Fibroblast of skin of abdomen (primary cell): Measurements from ENCODE around the gene RLIM. TPM values are rescaled to one million over a fixed set of nuclear protein-coding genes. Genes with fewer than 3 reads are reported as not detected.
"Not testable (repeated sequence)": the region's sequence is repeated elsewhere in the genome, so short reads cannot be mapped to it uniquely, and the experiment has no call there.

ENCODE experiments used
- DNase-seq: peaks from one replicate; pipeline ENCODE4 v3.0.0-alpha.2; 2013
- polyA plus RNA-seq, 2 experiments: library from polyadenylated mRNA; unstranded; fragments of 120-200 nt; gene quantifications; one replicate each; pipeline ENCODE4 v1.2.1, GENCODE V29; 2013; ENCODE audit not compliant: insufficient read length in 2 of 2

RLIM gene, protein sequence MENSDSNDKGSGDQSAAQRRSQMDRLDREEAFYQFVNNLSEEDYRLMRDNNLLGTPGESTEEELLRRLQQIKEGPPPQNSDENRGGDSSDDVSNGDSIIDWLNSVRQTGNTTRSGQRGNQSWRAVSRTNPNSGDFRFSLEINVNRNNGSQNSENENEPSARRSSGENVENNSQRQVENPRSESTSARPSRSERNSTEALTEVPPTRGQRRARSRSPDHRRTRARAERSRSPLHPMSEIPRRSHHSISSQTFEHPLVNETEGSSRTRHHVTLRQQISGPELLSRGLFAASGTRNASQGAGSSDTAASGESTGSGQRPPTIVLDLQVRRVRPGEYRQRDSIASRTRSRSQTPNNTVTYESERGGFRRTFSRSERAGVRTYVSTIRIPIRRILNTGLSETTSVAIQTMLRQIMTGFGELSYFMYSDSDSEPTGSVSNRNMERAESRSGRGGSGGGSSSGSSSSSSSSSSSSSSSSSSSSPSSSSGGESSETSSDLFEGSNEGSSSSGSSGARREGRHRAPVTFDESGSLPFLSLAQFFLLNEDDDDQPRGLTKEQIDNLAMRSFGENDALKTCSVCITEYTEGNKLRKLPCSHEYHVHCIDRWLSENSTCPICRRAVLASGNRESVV
- 20.1 TPM for polyA plus RNA-seq (2013, experiment 1 of 2; ENCODE audit: insufficient read length)
- polyA plus RNA-seq (2013, experiment 2 of 2; ENCODE audit: insufficient read length): 18.6 TPM

DNA sequence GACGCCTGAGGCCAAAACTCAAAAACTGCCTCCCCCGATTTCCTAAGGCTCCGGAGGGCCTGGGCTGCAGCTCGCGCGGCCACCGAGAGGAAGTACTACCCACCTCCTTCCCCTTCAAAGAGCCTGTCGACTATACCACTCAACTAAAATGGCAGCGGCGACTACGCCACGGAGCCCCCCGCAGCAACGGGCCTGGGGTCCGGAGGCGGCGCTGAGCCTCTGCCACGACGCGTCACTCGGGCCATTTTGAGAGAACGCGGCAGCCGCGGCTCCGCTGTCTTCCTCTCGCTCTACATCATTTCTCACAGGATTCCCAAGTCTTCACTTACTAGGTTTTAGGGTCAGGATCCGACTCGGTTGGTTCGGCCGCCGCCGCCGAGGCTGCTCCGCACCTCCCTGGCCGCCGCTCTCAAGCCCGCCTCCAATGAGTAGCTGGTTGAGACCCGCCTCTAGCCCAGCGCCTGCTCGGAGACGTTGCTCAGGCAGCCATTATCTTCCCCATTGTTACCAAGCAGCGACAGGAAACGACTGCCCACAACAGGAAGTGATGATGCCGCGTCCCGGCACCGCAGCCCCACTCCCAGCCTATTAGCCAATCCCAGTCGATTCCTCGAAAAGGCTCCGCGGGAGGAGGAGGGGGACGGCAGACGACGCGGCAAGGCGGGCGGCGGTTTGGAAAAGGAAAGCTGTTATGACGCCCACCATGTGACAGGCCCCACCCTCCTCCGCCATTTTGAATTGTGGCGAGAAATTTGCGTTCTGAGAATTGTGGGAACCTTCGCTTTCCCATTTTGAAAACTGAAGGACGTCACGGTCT lies at the start of gene RLIM:
Gene RLIM (minus strand): TSS at position 532 of the 817 bp plus-strand sequence. CDS start 18,647 bp downstream, outside the sequence.
- peak; percentile 96 for DNase-seq

DNA sequence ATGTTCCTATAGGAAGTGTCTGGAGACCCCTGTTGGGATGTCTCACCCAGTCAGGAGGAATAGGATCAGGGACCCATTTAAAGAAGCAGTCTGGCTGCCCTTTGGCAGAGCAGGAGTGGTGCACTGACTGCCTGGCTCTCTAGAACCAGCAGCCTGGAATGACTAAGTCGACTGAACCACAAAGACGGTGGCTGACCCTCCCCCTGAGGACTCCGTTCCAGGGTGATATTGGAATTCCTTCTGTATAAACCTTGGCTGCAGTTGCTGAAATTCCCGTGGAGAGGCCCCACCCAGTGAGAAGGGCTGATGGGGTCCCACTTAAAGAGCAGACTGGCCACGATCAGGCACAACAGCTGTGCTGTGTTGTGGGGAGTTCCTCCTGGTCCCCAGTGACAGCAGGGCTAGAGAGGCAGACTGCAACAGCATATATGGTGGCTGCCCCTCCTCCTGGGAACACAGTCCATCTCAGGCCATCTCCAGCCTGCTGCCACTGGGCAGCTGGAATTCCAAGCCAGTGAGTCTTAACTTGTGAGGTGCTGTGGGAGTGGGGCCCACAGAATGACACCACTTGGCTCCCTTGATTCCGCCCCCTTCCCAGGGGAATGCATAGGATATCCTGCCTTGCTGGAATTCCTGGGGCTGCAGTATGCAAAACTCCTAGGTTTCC lies 41.8 kb upstream of the RLIM start:
- no peak for DNase-seq

DNA sequence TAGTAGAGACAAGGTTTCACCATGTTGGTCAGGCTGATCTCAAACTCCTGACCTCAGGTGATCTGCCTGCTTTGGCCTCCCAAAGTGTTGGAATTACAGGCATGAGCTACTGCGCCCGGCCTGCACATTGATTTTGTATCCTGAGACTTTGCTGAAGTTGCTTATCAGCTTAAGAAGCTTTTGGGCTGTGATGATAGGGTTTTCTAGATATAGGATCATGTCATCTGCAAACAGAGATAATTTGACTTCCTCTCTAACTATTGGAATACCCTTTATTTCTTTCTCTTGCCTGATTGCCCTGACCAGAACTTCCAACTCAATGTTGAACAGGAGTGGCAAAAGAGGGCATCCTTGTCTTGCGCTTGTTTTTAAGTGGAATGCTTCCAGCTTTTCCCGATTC lies 40.5 kb upstream of the RLIM start:
- not testable (repeated sequence) for DNase-seq

DNA sequence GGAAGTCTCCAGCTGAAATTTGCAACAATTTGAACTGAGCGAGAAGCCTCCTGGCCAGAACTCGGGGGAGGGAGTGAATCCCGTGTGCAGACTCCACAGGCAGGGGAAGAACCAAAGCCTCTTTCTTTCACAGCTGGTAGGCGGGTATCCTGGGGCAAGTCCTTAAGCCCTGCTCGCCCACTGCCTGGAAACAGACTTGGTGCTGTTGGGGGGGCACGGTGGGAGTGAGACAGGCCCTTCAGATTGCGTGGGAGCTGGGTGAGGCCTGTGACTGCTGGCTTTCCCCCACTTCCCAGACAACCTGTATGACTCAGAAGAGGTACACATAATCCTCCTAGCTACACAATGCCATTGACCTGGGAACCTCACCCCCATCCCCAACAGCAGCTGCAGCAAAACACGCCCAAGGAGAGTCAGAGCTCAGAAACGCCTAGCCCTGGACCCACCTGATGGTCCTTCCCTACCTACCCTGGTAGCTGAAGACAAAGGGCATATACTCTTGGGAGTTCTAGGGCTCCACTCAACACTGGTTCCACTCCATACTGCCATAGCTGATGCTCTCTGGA lies 22.4 kb upstream of the RLIM start:
- DNase-seq: no peak

DNA sequence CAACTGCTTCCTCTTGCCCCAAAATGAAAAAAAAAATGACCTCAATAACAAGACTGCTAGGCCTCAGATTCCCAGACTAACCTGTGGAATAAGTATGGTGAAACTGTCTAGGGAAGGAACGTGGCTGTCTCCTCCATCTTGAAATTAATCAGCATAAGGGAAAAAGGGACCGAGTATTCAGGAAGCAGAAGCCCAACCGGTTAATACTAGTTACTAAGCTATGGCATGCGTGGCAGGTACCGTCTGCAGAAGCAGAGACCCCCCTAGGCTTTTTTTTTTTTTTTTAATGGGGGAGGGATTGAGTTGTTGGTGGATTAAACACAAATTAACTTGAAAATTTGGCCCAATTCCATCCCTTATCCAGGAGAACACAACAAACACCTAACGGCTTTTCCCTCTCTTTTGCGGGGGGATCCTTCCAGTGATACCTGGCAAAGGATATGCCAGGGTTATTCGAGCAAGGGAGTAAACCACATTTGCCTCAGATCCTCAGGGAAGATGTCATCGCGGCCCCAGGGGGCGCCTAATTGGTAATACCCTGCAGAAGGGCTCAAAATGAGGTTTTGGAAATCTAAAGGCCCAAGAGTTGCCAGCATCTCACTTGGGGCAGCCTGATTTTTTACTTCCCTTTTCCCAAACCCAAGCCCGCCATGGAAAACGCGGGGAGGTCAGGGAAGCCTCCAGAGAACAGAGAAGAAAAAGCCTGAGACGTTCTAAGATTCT lies 893 bp downstream of the RLIM start:
- DNase-seq: peak; percentile 28

DNA sequence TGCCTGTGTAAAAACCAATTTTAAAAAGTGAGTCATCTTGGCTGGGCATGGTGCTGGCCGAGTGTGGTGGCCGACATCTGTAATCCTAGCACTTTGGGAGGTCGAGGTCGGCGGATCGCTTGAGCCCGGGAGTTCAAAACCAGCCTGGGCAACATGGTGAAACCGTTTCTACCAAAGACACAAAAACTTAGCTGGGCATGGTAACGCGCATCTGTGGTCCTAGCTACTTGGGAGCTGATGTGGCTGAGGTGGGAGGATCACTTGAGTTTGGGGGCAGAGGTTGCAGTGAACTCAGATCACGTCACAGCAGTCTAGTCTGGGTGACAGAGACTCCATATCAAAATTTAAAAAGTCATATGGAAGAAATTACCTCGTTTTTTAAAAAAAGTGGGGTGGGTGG lies 7.6 kb downstream of the RLIM start:
- no peak for DNase-seq

DNA sequence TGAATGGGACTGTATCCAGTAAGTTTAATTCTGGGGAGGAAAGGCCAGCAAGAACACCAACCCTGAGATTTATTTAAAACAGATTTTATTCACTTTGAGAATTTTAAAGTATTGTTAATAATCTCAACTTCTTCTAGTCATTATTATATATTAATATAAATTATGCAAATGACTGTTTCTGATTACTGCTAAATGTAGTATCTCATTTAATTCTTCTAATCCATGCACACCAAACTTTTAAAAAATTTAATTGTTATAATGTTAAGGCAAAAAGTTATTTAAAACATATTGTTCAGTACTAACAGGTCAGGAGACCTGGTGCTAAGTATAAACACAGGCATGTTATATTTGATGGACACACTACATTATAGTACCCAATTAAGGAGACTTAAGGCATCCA lies 8.1 kb downstream of the RLIM start:
- no peak for DNase-seq

DNA sequence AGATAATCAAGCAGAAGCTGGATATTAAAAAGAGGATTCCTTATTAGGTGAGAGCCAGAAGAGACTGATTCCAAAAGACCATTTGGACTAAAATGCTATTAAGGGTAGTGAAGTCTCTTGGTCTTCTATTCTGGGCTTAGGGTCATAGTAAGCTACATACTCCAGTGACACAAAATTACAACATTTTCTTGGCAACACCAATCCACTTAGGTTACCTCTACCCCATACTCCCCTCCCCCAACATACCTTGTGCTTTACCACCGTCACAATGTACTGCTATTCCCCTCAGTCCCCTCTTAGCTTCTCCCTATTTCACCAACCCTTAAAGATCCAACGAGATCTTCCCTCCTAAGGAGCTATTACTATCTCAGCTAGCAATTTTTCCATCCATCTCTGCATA lies 11.4 kb downstream of the RLIM start:
- DNase-seq: no peak

DNA sequence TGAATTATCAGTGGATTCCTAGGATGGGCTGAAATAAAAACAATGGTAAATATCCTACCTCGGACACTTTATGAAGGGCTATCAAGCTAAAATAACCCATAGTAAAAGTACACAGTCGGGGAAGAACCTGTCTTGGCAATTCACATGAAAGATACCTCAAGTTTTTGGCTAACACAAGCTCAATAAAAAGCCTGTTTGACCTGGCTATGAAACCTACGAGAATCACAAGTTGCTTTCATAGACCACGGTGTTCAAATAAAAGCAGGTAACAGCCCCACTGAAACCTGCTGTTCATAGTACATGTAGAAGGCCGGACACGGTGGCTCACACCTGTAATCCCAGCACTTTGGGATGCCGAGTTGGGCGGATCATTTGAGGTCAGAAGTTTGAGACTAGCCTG lies 12.3 kb downstream of the RLIM start:
- DNase-seq: no peak

DNA sequence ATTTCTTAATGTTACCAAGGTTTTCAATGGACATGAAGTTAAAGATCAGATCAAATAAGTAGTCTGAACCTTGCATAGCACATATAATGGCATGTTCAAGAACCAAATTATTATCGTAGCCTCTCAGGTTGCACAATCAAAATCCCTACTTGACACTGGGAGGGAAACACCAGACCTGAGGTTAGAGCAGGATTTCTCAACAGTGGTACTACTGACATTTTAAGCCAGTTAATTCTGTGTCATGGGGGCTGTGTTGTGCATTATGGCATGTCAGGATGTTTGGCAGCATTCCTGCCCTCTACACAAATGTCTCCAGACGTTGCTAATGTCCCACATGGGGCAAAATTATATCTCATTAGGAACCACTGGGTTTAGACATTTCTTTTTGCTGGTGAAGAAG lies 20.8 kb downstream of the RLIM start:
- DNase-seq: no peak

DNA sequence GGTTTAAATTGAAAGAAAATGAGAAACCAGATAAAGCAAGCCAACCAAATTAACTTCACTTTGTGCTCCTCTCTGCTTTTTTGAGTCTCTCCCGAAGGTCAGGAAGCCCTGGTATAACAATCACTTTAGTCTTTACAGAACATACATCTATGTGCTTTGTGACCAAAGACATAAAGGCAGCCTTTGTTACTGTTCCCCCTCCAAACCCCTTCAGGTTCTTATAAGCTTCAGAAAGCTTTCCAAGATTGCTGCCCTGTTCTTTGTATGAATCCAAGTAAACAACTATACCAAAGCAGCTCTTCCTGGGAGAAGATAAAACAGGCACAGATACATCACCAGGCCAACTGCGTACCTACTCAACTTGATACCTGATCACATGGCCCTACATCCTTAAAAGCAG lies 28.7 kb downstream of the RLIM start:
- DNase-seq: no peak

DNA sequence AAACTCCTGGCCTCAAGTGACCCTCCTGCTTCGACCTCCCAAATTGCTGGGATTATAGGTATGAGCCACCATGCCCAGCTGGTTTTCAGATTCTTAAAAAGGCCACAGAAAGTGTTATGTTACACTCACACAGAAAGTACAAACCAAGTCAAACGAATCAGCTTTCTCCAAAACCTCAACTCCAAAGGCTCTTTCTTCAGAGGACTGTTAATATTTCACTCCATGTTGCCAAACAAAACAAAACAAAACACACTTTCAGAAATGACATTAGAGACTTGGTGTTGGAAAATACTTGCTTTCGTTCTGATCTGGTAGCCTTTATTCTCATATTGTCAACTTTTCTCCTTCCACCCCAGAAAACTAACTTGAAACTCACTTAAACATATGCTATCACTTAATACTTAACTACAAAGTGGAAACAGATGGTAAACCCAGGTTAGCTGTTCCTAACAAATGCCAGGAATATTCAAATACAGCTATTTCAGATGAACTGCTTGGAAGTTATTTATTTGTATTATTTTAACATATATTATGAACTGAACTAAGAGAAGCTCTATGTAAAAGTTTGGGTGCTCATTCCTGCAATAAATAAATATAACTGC lies 34.7 kb downstream of the RLIM start:
- DNase-seq: peak; percentile 40

DNA sequence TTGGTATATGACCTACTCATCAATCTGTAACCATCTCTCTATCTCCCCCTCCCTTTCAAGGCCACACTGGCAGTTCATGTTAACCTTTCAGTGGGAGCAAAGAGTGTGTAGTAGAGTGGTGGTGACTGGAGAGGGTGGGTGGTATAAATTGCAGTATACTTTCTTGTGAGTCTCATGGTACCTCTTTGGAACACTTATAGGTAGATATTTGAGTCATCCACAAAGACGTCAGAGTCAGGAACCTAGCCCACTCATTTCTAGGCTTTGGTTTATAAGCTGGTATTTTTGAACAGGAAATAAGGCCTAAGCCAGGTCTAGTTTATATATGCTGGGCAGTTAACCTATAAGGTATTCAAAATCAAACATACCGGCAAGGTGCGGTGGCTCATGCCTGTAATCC lies 36.3 kb downstream of the RLIM start:
- no peak for DNase-seq

DNA sequence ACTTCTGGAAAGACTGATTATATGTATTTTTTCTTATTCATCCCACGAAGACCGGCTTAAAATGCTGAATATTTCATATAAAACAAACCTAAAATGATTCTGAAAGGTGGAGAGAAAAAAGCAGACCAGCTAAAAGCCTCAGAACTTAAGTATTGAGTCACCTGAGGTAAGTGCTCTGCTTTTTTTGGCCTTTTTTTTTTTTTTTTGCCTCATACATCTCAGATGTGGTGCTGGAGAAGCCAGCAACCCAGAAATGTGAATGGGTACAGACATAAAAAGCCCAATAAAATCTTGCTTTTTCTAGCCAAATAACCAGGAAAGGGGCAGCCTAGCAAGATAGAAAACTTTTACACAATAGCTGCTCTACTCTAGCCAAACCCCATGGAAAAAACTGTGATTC lies 57.0 kb downstream of the RLIM start:
- no peak for DNase-seq

DNA sequence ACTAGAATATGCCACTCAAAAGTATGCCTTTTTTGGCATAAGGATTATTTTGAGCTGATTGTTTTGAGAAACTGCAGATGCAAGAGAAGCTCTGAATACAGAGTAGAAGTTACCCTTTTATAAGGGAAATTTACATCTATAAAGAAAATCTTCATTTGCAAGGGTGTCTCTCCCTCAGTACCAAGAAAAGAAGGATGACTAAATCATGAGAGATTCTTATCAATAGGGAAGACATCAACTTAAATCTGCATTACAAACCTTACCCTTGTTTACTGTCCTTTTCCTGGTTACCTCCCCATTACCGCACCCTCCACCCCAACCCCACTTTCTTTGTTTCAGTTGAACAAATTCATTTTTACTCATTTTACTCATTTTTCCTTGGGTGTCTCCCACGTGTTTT lies 62.5 kb downstream of the RLIM start:
- no peak for DNase-seq

DNA sequence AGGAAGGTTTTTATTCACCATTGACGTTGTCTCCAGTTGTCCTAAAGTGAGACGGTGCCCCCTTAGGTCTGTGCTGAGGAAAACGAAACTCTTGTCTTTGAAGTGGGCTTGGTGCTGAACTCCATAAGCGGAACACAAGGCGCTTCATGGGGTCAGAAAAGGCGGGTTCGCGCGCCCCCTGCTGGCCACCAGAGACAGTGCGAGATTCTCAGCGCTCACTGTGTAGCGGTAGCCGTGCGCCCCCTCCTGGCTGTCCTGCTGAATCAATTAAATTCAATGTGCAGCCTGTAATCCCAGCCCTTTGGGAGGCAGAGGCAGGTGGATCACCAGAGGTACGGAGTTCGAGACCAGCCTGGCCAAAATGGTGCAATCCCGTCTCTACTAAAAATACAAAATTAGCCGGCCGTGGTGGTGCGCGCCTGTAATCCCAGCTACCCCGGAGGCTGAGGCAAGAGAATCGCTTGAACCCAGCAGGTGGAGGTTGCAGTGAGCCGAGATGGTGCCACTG lies 64.1 kb downstream of the RLIM start:
- peak; percentile 64 for DNase-seq

DNA sequence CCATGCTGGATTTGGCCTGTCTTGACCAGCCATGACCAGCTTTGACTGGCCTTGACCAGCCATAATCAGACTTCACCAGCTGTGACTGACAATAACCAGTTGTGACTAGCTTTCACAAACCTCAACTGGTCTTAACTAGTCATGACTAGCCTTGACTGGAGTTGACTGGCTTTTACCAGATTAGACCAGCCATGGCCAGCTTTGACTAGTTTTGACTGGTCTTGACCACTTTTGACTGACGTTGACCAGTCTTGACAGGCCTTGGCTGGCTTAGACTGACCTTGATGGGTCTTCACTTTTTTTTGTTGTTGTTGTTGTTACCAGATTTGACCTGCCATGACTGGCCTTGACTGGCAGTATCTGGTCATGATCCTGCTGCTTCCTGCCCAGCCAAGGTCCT lies 67.4 kb downstream of the RLIM start:
- DNase-seq: no peak

DNA sequence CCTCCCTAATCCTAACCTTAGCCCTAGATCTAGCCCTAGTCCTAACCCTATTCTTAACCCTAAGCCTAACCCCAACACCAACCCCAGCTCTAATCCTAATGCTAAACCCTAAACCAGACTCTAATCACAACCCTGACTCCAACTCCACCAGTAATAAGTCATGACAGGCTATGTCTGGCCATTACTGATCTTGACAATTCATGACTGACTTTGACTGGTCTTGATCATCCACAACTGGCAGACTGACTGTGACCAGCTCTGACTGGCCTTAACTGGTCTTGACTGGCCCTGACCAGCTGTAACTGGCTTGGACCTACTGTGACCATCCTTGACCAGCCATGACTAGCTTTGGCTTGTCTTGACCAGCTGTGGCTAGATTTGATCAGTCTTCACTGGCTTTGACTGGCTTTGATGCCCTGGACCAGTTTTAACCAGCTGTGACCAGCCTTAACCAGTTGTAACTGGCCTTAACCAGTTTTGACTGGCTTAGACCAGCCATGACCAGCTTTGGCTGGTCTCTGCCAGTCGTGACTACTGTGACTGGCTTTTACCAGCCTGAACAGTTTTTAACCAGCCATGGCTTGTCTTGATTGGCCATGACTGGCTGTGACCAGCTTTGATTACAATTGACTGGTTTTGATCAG lies 68.4 kb downstream of the RLIM start:
- no peak for DNase-seq

DNA sequence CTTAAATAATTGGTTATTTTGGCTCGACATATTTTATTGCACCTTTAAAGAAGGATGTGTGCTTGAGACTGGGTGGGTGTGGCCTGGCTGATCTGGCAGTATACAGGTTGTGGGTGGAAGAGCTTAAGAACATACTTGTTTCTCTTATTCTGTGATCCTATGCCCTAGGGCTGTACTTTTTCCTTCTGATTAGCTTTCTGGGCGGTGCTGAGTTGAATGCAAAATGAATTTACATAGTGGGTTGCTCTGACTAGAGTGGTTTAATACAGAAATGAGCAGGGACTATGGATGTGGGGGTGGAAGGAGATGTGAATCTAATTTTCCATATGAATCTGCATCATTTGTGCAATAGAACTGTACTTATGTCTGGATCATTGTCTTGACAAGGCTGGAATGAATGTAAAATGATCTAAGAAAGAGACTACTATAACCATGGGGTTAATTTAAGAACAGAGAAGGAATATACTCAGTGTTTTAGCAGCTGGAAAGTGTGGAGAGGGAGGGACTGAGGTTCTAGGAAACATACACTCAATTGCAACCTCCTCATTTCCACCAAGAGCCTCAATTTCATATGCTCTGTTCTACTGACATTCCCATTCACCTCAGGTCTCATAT lies 73.7 kb downstream of the RLIM start:
- DNase-seq: no peak

DNA sequence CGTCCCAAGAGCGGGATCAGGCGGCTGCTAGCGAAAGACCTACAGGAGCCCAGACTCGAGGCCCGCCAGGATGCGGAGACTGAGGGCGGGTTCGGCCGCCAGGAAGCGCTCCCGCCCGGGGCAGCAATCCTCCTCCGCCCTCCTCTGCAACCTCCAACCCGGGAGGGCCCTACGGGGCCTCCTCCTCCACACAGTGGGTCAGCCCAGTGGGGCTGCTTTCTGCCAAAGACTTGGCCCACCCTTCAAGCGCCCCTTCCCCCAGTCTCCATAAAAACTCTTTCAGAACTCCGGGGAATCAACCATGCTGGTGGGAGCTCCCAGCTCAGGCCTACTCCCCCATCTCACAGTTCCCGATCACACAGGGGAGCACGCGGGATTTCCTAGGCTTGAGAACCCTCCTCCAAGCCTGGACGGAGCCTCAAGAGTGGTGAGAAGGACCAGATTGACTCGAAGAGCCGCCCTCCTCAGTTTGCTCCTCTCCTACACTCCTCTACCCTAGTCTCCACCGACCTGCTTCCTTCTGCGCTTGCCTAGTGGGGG lies 77.5 kb downstream of the RLIM start:
- DNase-seq: peak; percentile 54
